Activated CD8-positive, alpha-beta memory T cell treated with anti-CD3 and anti-CD28 coated beads, Interleukin-2, amount 50 U/mL, for 24 hours (primary cell): ENCODE measurements around the gene NDUFS6.
"Not testable (repeated sequence)": the region's sequence is repeated elsewhere in the genome, so short reads cannot be mapped to it uniquely, and the experiment has no call there.

Experiments used
- DNase-seq: peaks from one replicate; pipeline ENCODE4 v3.0.0-alpha.2; 2020; ENCODE audit errors: extremely low read depth

NDUFS6 gene

GRCh38 chr5:1815881-1816292 lies 14.7 kb downstream of the NDUFS6 start:
- DNase-seq: no peak

DNA sequence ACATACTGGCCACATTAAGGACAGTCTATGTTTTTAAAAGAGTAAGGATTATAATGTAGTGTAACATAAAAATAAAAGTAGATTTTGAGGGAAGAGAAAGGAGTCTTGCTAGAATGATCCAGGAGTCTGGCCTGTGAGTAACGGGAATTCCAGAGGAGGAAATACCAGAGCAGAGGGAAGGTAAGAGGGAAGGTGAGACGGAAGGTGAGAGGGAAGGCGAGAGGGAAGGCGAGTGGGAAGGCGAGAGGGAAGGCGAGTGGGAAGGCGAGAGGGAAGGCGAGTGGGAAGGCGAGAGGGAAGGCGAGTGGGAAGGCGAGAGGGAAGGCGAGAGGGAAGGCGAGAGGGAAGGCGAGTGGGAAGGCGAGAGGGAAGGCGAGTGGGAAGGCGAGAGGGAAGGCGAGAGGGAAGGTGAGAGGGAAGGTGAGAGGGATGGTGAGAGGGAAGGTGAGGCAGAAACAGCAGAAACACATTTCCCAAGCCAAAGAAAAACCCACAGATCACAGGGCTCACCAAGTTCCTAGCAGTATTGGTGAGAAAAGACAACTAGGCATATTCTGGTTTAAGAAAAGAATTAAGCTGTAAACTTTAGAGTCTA lies 15.4 kb downstream of the NDUFS6 start:
- not testable (repeated sequence) for DNase-seq

GRCh38 chr5:1817261-1818043 lies 16.2 kb downstream of the NDUFS6 start:
- no peak for DNase-seq

GRCh38 chr5:1818784-1819183 lies 17.6 kb downstream of the NDUFS6 start:
- DNase-seq: no peak

DNA sequence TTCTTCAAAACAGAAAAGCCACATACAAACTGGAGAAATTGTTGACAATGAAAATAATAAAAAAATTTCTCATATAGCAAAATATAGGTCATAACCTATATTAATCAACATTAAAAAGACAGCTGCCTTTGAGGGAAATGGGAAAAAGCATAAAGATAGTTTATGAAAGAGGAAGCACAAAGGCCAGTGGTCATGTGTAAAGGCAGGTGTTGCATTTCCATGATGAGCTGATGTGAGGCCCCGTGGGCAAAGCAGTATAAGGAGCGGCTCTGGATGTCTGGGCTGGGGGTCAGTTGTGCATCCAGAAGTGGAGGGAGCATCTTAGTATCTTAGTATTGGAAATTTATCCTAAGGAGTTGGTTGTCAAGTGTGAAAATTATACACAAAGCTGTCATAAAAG lies 18.3 kb downstream of the NDUFS6 start:
- DNase-seq: no peak

- no peak for DNase-seq
These were observed 19.2 kb downstream of the NDUFS6 start for GRCh38 chr5:1820381-1820780.

DNA sequence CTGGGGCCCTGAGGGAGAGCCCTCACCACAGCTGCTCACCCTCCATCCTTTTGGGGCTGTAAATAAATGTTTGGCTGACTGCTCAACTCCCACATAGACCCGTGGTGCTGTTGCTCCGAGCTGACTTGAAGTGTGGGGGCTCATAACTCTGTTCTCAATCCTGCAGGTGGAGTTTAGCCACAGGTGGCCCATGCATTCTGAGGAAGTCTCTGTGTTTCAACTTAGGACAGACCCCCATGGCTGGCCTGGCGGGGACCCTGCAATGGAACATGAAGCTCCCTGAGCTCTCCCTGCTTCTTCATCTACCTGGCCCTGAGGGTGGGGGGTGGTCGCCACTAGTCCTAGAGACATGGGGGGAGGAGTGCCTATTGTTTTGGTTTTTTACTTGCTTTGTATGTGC lies 19.7 kb downstream of the NDUFS6 start:
- DNase-seq: no peak

- DNase-seq: no peak
These were observed 20.7 kb downstream of the NDUFS6 start for GRCh38 chr5:1821862-1822261.

GRCh38 chr5:1823381-1824034 lies 22.3 kb downstream of the NDUFS6 start:
- DNase-seq: no peak

GRCh38 chr5:1824109-1824821 lies 23.1 kb downstream of the NDUFS6 start:
- no peak for DNase-seq

DNA sequence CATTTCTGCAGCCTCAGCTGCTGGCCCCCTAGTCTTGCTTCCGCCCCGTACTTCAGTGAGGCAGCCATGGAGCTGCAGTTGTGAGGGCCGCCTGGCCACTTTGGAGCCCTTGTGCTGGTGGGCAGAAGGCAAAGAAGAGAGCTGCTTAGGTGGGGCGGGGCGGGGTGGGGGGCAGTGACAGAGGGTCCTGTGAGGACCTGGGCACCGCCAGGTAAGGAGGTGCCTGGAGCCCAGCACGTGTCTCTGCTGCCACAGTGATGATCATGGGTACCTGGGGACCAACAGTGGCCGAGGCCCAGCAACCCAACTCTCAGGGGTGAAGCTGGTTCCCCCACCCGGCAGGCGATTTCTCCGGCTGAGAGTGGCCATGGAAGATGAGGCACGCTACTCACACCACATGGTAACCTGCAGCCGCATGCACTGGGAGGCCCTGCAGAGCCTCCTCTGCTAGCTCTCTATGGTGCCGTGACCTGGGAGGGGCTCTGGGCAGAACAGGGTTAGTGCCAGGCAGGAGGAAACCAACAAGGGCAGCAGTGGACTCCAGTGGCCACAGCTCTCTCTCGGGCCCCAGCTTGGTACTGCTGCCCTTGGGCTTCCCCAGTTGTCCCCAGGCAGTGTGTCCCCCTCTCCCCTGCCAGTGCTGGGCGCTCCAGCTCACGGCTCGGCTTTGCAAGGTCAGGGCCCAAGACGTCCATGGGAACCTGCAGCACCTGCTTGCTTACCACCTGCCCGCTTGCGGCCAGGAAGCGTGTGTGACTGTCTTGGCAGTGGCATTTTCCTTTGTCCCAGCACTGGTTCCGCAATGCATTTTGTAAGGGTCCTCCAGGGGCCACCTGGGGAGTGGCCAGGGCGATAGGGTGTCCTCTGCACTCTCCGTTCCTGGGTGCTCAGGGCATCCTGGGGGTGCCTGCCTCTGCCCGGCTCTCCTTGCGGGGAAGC lies 24.0 kb downstream of the NDUFS6 start:
- DNase-seq: no peak

GRCh38 chr5:1826235-1826980 lies 25.2 kb downstream of the NDUFS6 start:
- no peak for DNase-seq

- DNase-seq: no peak
These were observed 26.0 kb downstream of the NDUFS6 start for GRCh38 chr5:1827025-1827885.

DNA sequence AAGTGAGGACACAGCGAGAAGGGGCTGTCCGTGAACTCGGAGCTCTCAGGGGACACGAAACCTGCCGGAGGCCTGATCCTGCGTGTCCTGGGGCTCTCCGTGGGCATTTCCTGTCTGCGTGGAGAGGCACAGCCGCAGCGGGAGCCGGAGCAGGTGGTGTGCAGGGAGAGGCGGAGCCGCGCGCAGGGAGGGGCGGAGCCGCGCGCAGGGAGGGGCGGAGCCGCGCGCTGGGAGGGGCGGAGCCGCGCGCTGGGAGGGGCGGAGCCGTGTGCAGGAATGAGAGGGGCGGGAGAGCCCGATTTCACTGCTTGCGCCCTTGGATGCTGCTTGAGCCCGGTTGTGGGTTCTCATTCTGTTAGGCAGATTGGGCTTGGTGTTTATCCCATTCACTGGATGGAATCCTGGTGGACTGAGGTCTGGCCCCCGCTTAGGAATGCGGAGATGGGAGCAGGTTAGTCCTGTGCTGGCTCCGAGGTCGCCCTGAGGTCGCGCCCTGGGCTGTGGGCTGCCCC lies 26.7 kb downstream of the NDUFS6 start:
- DNase-seq: no peak

- no peak for DNase-seq
These were observed 29.5 kb downstream of the NDUFS6 start for GRCh38 chr5:1830571-1831228.

- DNase-seq: no peak
These were observed 30.1 kb downstream of the NDUFS6 start for GRCh38 chr5:1831257-1831656.

DNA sequence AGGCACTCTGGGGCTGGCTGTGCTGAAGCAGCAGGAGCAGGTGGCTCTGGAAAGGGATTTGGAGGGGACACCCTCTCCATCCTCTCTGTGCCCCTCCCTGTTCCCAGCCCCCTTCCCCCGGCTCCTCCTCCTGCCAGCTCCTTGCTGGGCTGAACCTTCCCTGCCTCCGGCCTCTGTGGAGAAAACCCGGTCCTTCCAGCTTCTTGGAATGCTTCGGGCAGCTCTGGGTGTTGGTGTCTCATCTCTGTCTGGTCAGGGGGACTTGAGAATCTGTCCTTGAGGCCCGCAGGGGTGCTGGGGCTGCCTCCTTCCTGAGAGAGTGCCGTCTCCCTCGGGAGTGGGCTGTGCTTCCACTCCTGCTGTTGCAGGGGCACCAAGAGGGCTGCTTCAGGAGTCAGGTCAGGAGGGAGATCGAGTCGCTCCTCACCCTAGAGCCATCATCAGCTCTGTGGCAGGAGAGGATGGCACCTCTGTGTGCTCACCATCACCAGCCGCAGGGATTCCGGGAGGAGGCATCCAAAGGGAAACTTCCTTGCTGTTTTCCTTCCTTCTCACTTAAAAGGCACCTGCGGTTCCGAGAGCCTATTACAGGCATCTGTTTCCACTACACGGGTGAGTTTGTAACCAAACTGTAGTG lies 30.6 kb downstream of the NDUFS6 start:
- DNase-seq: no peak

DNA sequence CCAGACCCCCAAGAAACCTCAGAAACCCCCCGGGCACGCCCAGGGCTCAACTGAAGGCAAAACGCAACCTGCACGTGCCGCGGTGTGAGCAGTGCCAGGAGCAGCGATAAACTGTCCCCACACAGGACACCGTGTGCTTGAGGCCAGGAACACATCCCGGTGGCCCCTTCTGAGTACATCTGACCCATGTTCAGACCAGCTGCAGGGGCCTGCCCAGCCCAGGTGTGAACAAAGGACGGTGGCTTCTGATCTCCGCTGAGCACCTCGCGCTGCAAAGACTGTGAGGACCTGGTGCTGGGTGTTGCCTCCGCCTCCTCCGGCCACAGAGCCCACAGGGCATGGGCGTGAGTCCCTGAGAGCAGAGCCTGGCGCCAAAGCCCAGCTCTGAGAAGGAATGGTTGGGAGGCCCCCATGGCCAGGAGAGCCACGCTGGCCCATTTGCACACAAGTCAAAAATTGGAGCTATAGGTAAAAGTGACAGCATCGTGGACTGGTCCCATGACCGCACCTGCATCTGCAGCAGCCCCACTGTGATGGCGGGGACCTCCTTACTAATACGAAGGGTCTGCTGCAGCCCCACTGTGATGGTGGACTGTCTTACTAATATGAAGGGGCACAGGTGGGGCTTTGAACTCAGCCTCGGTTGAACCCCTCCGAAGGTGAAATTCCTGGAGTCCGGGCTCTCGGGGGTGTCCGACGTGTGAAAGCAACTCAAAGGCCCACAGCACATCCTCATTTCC lies 31.5 kb downstream of the NDUFS6 start:
- no peak for DNase-seq
